Muscle of leg (tissue), 11 donors: ENCODE results near the gene KIF3A. TPM values are rescaled to one million over a fixed set of nuclear protein-coding genes. Genes with fewer than 3 reads are reported as not detected.
A peak's percentile ranks its signal among the peaks of the same experiment; 100 is the strongest.

Source experiments
- DNase-seq: peaks from one replicate; pipeline ENCODE4 v3.0.0; 2013
- H3K27ac ChIP-seq: one replicate; pipeline ENCODE4 v1.5.1; 2013; ENCODE audit warnings: mild to moderate bottlenecking, low read length, control low read depth
- H3K27me3 ChIP-seq: one replicate; pipeline ENCODE4 v1.6.1; 2013; ENCODE audit warnings: low read length; ENCODE audit not compliant: control insufficient read depth, insufficient read depth
- H3K36me3 ChIP-seq: one replicate; pipeline ENCODE4 v1.6.1; 2013; ENCODE audit warnings: low read length; ENCODE audit not compliant: control insufficient read depth, insufficient read depth
- H3K4me1 ChIP-seq: one replicate; pipeline ENCODE4 v1.6.1; 2013; ENCODE audit warnings: low read length; ENCODE audit not compliant: control insufficient read depth, insufficient read depth
- H3K4me3 ChIP-seq: one replicate; pipeline ENCODE4 v1.5.1; 2013; ENCODE audit warnings: low read length, control low read depth
- H3K9me3 ChIP-seq: replicated peaks from 2 replicates; pipeline ENCODE4 v1.6.1; 2013; ENCODE audit warnings: low read depth, low read length; ENCODE audit not compliant: control insufficient read depth
- WGBS: methylation state at CpG from one replicate; pipeline ENCODE4 v1.1.5; 2013; ENCODE audit warnings: missing lambda C conversion rate; ENCODE audit not compliant: insufficient coverage; 5-methylcytosine and 5-hydroxymethylcytosine counted together
- polyA plus RNA-seq, 8 donors: library from polyadenylated mRNA; unstranded; fragments of 120-200 nt; gene quantifications; one replicate each; pipeline versions ENCODE4 v1.2.1 to v1.2.3, GENCODE V29; 2013; ENCODE audit warnings: inconsistent platforms in 1 of 8, low replicate concordance in 1 of 8; ENCODE audit not compliant: insufficient read length in 8 of 8, insufficient read depth in 1 of 8
- total RNA-seq: library from RNA; stranded (reverse); fragments of 120-200 nt; gene quantifications from one replicate; pipeline ENCODE4 v1.2.4, GENCODE V29; 2013

KIF3A gene
- total and polyA plus RNA-seq, 9 donors: 4.2 to 10.3 (median 6.6) TPM

GRCh38 chr5:132662925-132663770 is 74.2 kb downstream of the KIF3A start:
- H3K27ac ChIP-seq: no peak overlapping the region
- H3K9me3 ChIP-seq: no peaks in the 10 kb centered on the region

GRCh38 chr5:132662004-132662401 is 75.3 kb downstream of the KIF3A start:
- Histone ChIP-seq H3K27ac (no peak overlapping the region), H3K4me1 (peaks cover 7% of the 10 kb centered on the region), H3K4me3 (no peak overlapping the region), H3K36me3 (no peaks in the 10 kb centered on the region), H3K27me3 (peaks cover 10% of the 10 kb centered on the region), H3K9me3 (no peaks in the 10 kb centered on the region)
- 90% methylated on average over 3 of the region's 9 CpGs for WGBS
- DNase-seq: no peak

More at GRCh38 chr5:132662925-132663770, 74.2 kb downstream of the KIF3A start:
- DNase-seq: no peak
- Histone ChIP-seq H3K36me3 (no peaks in the 10 kb centered on the region), H3K4me1 (peaks cover 7% of the 10 kb centered on the region), H3K27me3 (peaks cover 3% of the 10 kb centered on the region), H3K4me3 (no peak overlapping the region)
- WGBS: 59% methylated on average over 21 of the region's 25 CpGs

- Histone ChIP-seq H3K27ac (no peak overlapping the region), H3K27me3 (peaks cover 16% of the 10 kb centered on the region), H3K4me1 (peaks cover 12% of the 10 kb centered on the region), H3K9me3 (no peaks in the 10 kb centered on the region), H3K36me3 (no peaks in the 10 kb centered on the region), H3K4me3 (no peak overlapping the region)
- WGBS: 84% methylated on average over 8 of the region's 12 CpGs
- no peak for DNase-seq
These were observed 75.9 kb downstream of the KIF3A start for GRCh38 chr5:132661231-132662003.

- no peak for DNase-seq
- H3K27ac ChIP-seq: no peak overlapping the region
- 87% methylated on average over 18 of the region's 23 CpGs for WGBS
- no peak overlapping the region for H3K4me3 ChIP-seq
- peaks cover 26% of the 10 kb centered on the region for H3K27me3 ChIP-seq
- H3K9me3 ChIP-seq: no peaks in the 10 kb centered on the region
- no peaks in the 10 kb centered on the region for H3K36me3 ChIP-seq
- H3K4me1 ChIP-seq: peaks cover 17% of the 10 kb centered on the region
These were observed 77.5 kb downstream of the KIF3A start for GRCh38 chr5:132659598-132660493.

- 86% methylated on average over 8 of the region's 9 CpGs for WGBS
- Histone ChIP-seq H3K4me3 (no peak overlapping the region), H3K9me3 (no peaks in the 10 kb centered on the region), H3K4me1 (peaks cover 15% of the 10 kb centered on the region), H3K27me3 (peaks cover 34% of the 10 kb centered on the region), H3K36me3 (no peaks in the 10 kb centered on the region), H3K27ac (no peak overlapping the region)
- DNase-seq: no peak
These were observed 78.7 kb downstream of the KIF3A start for GRCh38 chr5:132658381-132659302.

GRCh38 chr5:132657676-132658380 is 79.5 kb downstream of the KIF3A start, which contains the start of gene IL13:
IL13 (plus strand) TSS chr5:132658173; CDS start chr5:132658187, 14 bp downstream.
- H3K4me3 ChIP-seq: no peak within 1 kb of the TSS
- H3K36me3 ChIP-seq: no peaks in the 10 kb centered on the region
- no peaks in the 10 kb centered on the region for H3K9me3 ChIP-seq
- H3K27ac ChIP-seq: no peak within 1 kb of the TSS
- H3K4me1 ChIP-seq: peaks cover 11% of the 10 kb centered on the region
- no peak for DNase-seq
- H3K27me3 ChIP-seq: peaks cover 35% of the 10 kb centered on the region
- 96% methylated on average over 10 of the region's 12 CpGs for WGBS

- Histone ChIP-seq H3K27ac (no peak overlapping the region), H3K27me3 (peaks cover 35% of the 10 kb centered on the region), H3K4me1 (peaks cover 11% of the 10 kb centered on the region), H3K4me3 (peak overlapping the region; percentile 13), H3K36me3 (no peaks in the 10 kb centered on the region), H3K9me3 (no peaks in the 10 kb centered on the region)
- WGBS: 47% methylated on average over 5 of the region's 12 CpGs
- no peak for DNase-seq
These were observed 80.5 kb downstream of the KIF3A start for GRCh38 chr5:132656774-132657355.

GRCh38 chr5:132655821-132656773 is 81.2 kb downstream of the KIF3A start:
- Histone ChIP-seq H3K27me3 (peaks cover 35% of the 10 kb centered on the region), H3K27ac (no peak overlapping the region), H3K4me1 (peaks cover 11% of the 10 kb centered on the region), H3K9me3 (no peaks in the 10 kb centered on the region), H3K36me3 (no peaks in the 10 kb centered on the region), H3K4me3 (peak overlapping the region; percentile 13)
- under 1% methylated on average over 67 of the region's 92 CpGs for WGBS
- DNase-seq: peak; percentile 28
